NCI-H82 (cell line): Measurements from ENCODE around the gene RAB34.
"Not testable (repeated sequence)": the region's sequence is repeated elsewhere in the genome, so short reads cannot be mapped to it uniquely, and the experiment has no call there.

Experiments
- DNase-seq: peaks from one replicate; lab custom pipeline; 2025; lab: John Stamatoyannopoulos, UW

Gene RAB34

GRCh38 chr17:28728364-28729200 is 10.9 kb upstream of the RAB34 start, which contains the start of gene NEK8:
NEK8 (plus strand) TSS chr17:28728788; CDS start chr17:28728814, 26 bp downstream.
- DNase-seq, result peak; percentile 98

- DNase-seq, result peak; percentile 99
Observed at GRCh38 chr17:28726627-28727491, 9.2 kb upstream of the RAB34 start.

- peak; percentile 90 for DNase-seq
Observed at GRCh38 chr17:28726226-28726626, 8.6 kb upstream of the RAB34 start, which contains the start of gene TLCD1. TLCD1 (minus strand) TSS chr17:28726233; CDS start chr17:28726097, 136 bp downstream.

- peak; percentile 97 for DNase-seq
Observed at GRCh38 chr17:28725660-28726225, 8.1 kb upstream of the RAB34 start.

DNA sequence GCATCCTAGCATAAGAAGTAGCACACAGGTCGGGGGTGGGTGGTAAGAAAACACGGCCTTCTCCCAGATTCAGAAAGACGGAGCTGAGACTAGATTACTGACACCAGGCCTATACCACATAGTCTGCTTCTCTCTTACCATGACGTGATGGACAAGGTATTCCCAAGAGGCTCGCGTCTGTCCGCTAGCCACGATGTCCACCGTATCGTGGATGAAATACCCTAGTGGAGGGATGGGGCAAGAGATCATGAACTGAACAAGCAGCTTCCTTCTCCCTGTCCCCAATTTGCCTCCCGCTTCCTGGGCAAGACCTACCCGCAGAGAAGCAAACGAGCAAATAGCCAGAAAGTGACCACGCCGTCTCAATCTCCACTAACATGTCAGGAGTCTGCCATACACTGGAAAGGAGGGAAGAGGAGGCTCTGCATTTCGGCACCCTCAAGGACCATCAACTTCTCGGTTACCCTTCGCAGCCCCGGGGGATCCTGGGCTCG is 7.5 kb upstream of the RAB34 start:
- peak; percentile 93 for DNase-seq

- DNase-seq, result peak; percentile 78
Observed at GRCh38 chr17:28724500-28725165, 7.0 kb upstream of the RAB34 start.

GRCh38 chr17:28723836-28724499 is 6.3 kb upstream of the RAB34 start:
- DNase-seq, result not testable (repeated sequence)

GRCh38 chr17:28723159-28723835 is 5.6 kb upstream of the RAB34 start:
- peak; percentile 39 for DNase-seq

- DNase-seq, result no peak
Observed at GRCh38 chr17:28722417-28723158, 4.9 kb upstream of the RAB34 start.

DNA sequence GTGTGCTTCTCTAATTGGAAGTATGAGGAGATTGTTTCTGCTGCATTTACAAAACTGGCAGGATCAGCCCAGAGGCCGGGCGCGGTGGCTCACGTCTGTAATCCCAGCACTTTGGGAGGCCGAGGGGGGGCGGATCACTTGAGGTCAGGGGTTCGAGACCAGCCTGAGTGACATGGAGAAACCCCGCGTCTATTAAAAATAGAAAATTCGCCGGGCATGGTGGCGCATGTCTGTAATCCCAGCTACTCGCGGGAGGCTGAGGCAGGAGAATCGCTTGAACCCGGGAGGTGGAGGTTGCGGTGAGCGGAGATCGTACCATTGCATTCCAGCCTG is 3.3 kb upstream of the RAB34 start:
- not testable (repeated sequence) for DNase-seq

DNA sequence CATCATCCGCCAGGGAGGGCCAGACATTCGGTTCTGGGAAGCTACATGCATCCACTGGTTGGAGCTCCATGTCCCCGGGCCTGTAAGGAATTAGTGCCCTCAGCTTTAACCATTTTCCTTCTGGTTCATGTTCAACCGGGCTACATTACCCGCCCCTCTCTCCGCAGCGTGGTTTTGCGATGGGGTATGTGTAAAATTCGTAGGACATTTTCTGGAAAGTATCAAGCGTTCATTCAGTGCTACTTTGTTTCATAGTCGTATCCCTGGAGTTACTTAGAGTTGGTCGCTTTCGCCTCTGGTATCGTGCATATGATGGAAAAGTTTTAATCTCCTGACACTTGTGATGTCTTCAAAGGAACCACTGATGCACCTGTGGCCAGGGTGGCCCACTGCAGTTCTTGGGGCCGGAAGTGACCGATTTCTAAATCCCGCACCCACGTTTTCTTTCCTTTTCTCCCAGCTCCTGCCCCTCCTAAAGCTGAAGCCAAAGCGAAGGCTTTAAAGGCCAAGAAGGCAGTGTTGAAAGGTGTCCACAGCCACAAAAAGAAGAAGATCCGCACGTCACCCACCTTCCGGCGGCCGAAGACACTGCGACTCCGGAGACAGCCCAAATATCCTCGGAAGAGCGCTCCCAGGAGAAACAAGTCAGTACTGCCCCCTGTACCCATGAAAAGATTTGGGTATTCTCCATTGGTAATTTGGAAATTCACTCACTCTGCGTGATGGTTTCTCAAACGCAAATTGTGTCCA is 2.8 kb upstream of the RAB34 start:
- DNase-seq, result peak; percentile 57

DNA sequence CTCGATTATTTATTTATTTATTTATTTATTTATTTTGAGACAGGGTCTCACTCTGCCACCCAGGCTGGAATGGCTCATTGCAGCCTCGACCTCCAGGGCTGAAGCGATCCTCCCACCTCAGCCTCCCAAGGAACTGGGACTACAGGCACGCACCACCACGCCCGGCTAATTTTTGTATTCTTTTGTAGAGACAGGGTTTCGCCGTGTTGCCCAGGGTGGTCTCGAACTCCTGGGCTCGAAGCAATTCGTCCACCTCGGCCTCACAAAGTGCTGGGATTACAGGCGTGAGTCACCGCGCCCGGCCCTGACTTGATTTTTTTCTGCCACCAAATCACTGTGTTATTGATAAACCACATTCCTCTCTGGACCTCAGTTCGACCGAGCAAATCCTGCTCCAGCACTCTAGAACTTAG is 1.4 kb upstream of the RAB34 start:
- DNase-seq, result no peak

- DNase-seq, result peak; percentile 80
Observed at GRCh38 chr17:28718333-28719020, 809 bp upstream of the RAB34 start.

DNA sequence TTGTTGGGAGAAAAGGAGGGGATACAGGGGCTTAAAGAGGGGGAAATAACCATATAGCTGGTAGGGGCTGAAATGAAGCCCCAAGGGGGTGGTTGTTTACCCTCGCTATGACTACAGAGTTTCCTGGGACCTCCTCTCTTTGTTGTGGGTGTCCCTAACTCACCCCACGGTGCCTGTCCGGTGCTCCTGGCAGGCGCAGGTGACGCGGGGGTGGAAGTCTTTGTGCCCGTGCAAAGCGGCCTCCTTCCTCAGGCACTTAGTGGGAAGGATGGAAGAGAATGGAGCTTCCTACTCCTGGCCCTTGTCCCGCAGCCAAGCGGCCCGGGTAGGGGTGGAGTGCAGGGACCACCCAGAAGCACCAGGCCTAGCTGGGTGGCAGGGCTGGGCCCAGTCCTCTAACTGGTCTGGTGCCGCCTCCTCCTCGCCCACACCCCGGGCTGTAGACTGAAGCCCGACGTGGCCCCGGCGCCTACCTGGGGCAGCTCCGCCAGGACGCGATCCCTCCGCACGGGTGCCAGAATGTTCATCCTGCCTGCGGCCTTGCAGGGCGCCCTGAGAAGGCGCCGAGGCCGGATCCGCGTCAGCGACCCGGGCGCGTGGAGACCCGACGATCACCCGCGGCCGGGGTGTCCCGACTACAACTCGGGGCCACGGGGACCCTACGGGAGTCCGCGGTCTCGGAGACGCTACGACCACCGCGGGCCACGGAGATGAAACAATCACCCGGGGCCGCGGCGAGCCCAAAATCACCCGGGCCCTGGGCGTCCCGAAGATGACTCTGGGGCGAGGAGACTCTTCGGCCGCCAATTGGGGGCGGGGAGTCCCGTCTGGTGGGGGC is 709 bp downstream of the RAB34 start:
- DNase-seq, result peak; percentile 46

- DNase-seq, result no peak
Observed at GRCh38 chr17:28715217-28715616, 2.5 kb downstream of the RAB34 start.

- no peak for DNase-seq
Observed at GRCh38 chr17:28714281-28714680, 3.4 kb downstream of the RAB34 start.

DNA sequence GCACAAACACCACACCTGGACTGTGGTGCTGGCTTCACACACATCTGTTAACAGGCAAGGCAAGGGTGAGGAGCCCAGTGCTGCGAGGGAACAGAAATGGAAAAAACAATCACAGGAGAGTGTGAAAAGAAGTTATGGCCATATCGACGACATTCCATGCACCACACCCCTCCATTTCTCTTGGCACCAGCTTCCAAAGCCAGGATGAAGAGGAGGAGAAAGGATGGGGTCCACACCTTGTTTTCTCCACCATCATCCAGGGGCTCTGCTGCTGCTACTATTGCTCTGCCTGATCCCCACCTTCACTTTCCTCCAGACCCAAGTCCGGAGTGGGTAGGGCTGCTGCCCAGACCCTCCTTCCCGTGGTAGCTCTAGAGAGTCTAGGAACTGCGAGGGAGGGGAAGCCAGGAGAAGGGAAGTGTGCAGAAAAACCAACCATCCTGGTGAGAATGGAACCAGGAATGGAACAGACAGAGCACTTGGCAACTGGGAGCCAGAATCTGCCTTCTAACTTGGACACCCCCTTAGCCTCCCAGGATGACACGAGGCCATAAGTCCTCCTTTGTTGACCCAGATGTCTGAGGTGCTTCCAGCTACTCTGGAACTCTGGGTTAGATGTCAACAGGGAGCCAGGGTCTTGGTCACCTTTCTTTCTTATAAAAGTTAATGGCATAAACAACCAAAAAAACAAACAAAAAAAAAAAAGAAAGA is 4.8 kb downstream of the RAB34 start:
- no peak for DNase-seq
